Measurements from ENCODE around the gene PRB3. TPM values are rescaled to one million over a fixed set of nuclear protein-coding genes. Genes with fewer than 3 reads are reported as not detected.

Gene PRB3
- total and polyA plus RNA-seq, 2 donors (not counting 1 experiment from before 2014, with no cell fraction given): not detected

- Histone ChIP-seq H4K20me1 (ENCODE audit: control insufficient read depth, insufficient read depth, low read length, poor library complexity, severe bottlenecking) (no peaks in the 10 kb centered on the region), H3K27ac (ENCODE audit: low read length in 2 of 2) (no peak overlapping the region), H3K27me3 (replicated peaks in 1 of 4; ENCODE audit: control extremely low read depth in 1 of 4, control insufficient read depth in 3 of 4, insufficient read depth in 4 of 4, low read length in 3 of 4) (no peaks in the 10 kb centered on the region), H3K4me1 (ENCODE audit: control insufficient read depth in 2 of 2, insufficient read depth in 2 of 2, low read length in 2 of 2) (no peaks in the 10 kb centered on the region), H3K9me3 (ENCODE audit: control extremely low read depth in 1 of 3, control insufficient read depth in 2 of 3, insufficient read depth in 1 of 3, low read length in 2 of 3) (peaks cover 0 to 1% (median 0%) of the 10 kb centered on the region in 3 donors), H3K4me3 (ENCODE audit: control extremely low read depth in 1 of 5, extremely low read depth in 1 of 5, insufficient read depth in 1 of 5, low read depth in 2 of 5, low read length in 4 of 5) (no peak overlapping the region), H3K4me2 (replicated peaks; ENCODE audit: low read depth, low read length, poor library complexity, severe bottlenecking) (no peak overlapping the region), H3K79me2 (ENCODE audit: control insufficient read depth, insufficient read depth, low read length) (no peaks in the 10 kb centered on the region), H3K36me3 (replicated peaks in 1 of 2; ENCODE audit: control extremely low read depth in 1 of 2, control insufficient read depth in 1 of 2, extremely low read depth in 1 of 2, insufficient read depth in 2 of 2, low read length in 1 of 2) (no peaks in the 10 kb centered on the region), H3K9ac (ENCODE audit: low read length) (no peak overlapping the region), H2AFZ (ENCODE audit: insufficient read depth, low read depth, low read length, poor library complexity, severe bottlenecking) (no peak overlapping the region)
- WGBS (ENCODE audit: insufficient coverage): 100% methylated on average over 1 of the region's 4 CpGs
- peaks cover 2% of the 10 kb centered on the region for H3K9me3 Mint-ChIP-seq (ENCODE audit: insufficient read depth)
- ATAC-seq (ENCODE audit: low read depth): no peak
- intact Hi-C loops (cut with micrococcal nuclease): no loop called here
- no peaks in the 10 kb centered on the region for H3K27me3 Mint-ChIP-seq
- CTCF ChIA-PET: no interaction called here
- H3K4me3 Mint-ChIP-seq: no peak overlapping the region
- no peaks in the 10 kb centered on the region for H3K4me1 Mint-ChIP-seq
- H3K27ac Mint-ChIP-seq: no peak overlapping the region
- TF ChIP-seq CTCF (IDR thresholded peaks at IDR 0.05) (no peak), EZH2 (IDR thresholded peaks at IDR 0.05; ENCODE audit: borderline replicate concordance, insufficient read depth, low read depth, low read length, poor library complexity, severe bottlenecking) (no peak)
- no peak for DNase-seq
- POLR2A ChIA-PET: no interaction called here
These were observed 31.2 kb downstream of the PRB3 start for GRCh38 chr12:11238275-11238674.

- Mint-ChIP-seq H3K27me3 (no peaks in the 10 kb centered on the region), H3K9me3 (ENCODE audit: insufficient read depth) (peaks cover 2% of the 10 kb centered on the region), H3K27ac (no peak overlapping the region), H3K4me1 (no peaks in the 10 kb centered on the region), H3K4me3 (no peak overlapping the region)
- WGBS (ENCODE audit: insufficient coverage): 83% methylated on average over 3 of the region's 5 CpGs
- Histone ChIP-seq H3K27ac (ENCODE audit: low read length in 2 of 2) (no peak overlapping the region), H3K36me3 (replicated peaks in 1 of 2; ENCODE audit: control extremely low read depth in 1 of 2, control insufficient read depth in 1 of 2, extremely low read depth in 1 of 2, insufficient read depth in 2 of 2, low read length in 1 of 2) (no peaks in the 10 kb centered on the region), H3K4me3 (ENCODE audit: control extremely low read depth in 1 of 5, extremely low read depth in 1 of 5, insufficient read depth in 1 of 5, low read depth in 2 of 5, low read length in 4 of 5) (no peak overlapping the region), H3K4me2 (replicated peaks; ENCODE audit: low read depth, low read length, poor library complexity, severe bottlenecking) (no peak overlapping the region), H3K27me3 (replicated peaks in 1 of 4; ENCODE audit: control extremely low read depth in 1 of 4, control insufficient read depth in 3 of 4, insufficient read depth in 4 of 4, low read length in 3 of 4) (no peaks in the 10 kb centered on the region), H3K79me2 (ENCODE audit: control insufficient read depth, insufficient read depth, low read length) (no peaks in the 10 kb centered on the region), H3K9me3 (ENCODE audit: control extremely low read depth in 1 of 3, control insufficient read depth in 2 of 3, insufficient read depth in 1 of 3, low read length in 2 of 3) (no peaks in the 10 kb centered on the region), H3K4me1 (ENCODE audit: control insufficient read depth in 2 of 2, insufficient read depth in 2 of 2, low read length in 2 of 2) (no peaks in the 10 kb centered on the region), H2AFZ (ENCODE audit: insufficient read depth, low read depth, low read length, poor library complexity, severe bottlenecking) (no peak overlapping the region), H4K20me1 (ENCODE audit: control insufficient read depth, insufficient read depth, low read length, poor library complexity, severe bottlenecking) (no peaks in the 10 kb centered on the region), H3K9ac (ENCODE audit: low read length) (no peak overlapping the region)
- DNase-seq (no peak), ATAC-seq (ENCODE audit: low read depth) (no peak)
- POLR2A ChIA-PET: no interaction called here
- CTCF ChIA-PET: no interaction called here
- no peak for TF ChIP-seq CTCF (IDR thresholded peaks at IDR 0.05)
- TF ChIP-seq EZH2 (IDR thresholded peaks at IDR 0.05; ENCODE audit: borderline replicate concordance, insufficient read depth, low read depth, low read length, poor library complexity, severe bottlenecking): no peak
- intact Hi-C loops (cut with micrococcal nuclease): no loop called here
These were observed 36.0 kb downstream of the PRB3 start for GRCh38 chr12:11233532-11233931.
